Endothelial cell of umbilical vein (primary cell): ENCODE data around the gene ZNRF3. TPM values are rescaled to one million over a fixed set of nuclear protein-coding genes. Genes with fewer than 3 reads are reported as not detected.

Experiments
- BruUV-seq: library from RNA; stranded (reverse); fragments of 400-500 nt; replicated peaks from 2 replicates; lab custom pipeline; 2021; lab: Mats Ljungman, UMichigan
- CTCF ChIA-PET: fragments of 300-600, 350-600 bp; sonication (Branson Sonifier 250); formaldehyde crosslinking; loops from one replicate; lab custom pipeline; 2021; ENCODE audit warnings: antibody characterized with exemption, inconsistent platforms; lab: Charles Lee
- POLR2A ChIA-PET: fragments of 300-600, 350-600 bp; sonication (Branson Sonifier 250); formaldehyde crosslinking; loops from one replicate; lab custom pipeline; 2021; ENCODE audit warnings: antibody characterized with exemption, inconsistent platforms; lab: Charles Lee
- DNase-seq: peaks from one replicate; pipeline ENCODE4 v3.0.0-alpha.2; 2011; ENCODE audit warnings: low read depth, low spot score
- FAIRE-seq: peaks from 2 replicates; lab custom pipeline; 2011; peaks lifted over from hg19 to GRCh38; lab: Jason Lieb, UNC
- H2AFZ ChIP-seq: 2 replicates; pipeline ENCODE4 v1.6.0; 2012; ENCODE audit warnings: low read depth, low read length, control low read depth, inconsistent platforms
- H3K27ac ChIP-seq: 2 replicates; pipeline ENCODE4 v1.5.1; 2011; ENCODE audit warnings: low read depth, mild to moderate bottlenecking, control low read depth, low read length, moderate library complexity; ENCODE audit not compliant: insufficient read depth
- H3K27me3 ChIP-seq, 2 experiments: 2 replicates each; pipeline versions ENCODE4 v1.6.0 to v1.6.1; 2011; ENCODE audit warnings: low read length in 2 of 2, mixed read lengths in 1 of 2; ENCODE audit not compliant: control insufficient read depth in 2 of 2, insufficient read depth in 2 of 2
- H3K36me3 ChIP-seq, 2 experiments: 2 replicates in 1 of 2; 3 replicates in 1 of 2; pipeline ENCODE4 v1.5.1; 2011; ENCODE audit warnings: low read length in 2 of 2, mild to moderate bottlenecking in 1 of 2, moderate library complexity in 1 of 2; ENCODE audit not compliant: control insufficient read depth in 2 of 2, insufficient read depth in 2 of 2; ENCODE audit errors: extremely low read depth in 1 of 2
- H3K4me1 ChIP-seq: 3 replicates; pipeline ENCODE4 v1.5.1; 2011; ENCODE audit warnings: mild to moderate bottlenecking, low read length; ENCODE audit not compliant: control insufficient read depth, insufficient read depth; ENCODE audit errors: extremely low read depth
- H3K4me2 ChIP-seq: 2 replicates; pipeline ENCODE4 v1.6.1; 2011; ENCODE audit warnings: low read length, control low read depth, mixed read lengths; ENCODE audit not compliant: insufficient read depth
- H3K4me3 ChIP-seq, 3 experiments: fragments of 200-600 bp in 1 of 3; sonication (generic), shearing (Covaris generic) in 1 of 3; replicated peaks in 1 of 3; 2 replicates each; pipeline ENCODE4 v1.5.1; 2011 to 2016; ENCODE audit warnings: control low read depth in 3 of 3, low read length in 3 of 3, mild to moderate bottlenecking in 2 of 3, inconsistent platforms in 1 of 3, low read depth in 1 of 3, moderate library complexity in 1 of 3; ENCODE audit not compliant: insufficient read depth in 1 of 3
- H3K79me2 ChIP-seq: 2 replicates; pipeline ENCODE4 v1.6.0; 2012; ENCODE audit warnings: low read length, inconsistent platforms; ENCODE audit not compliant: control insufficient read depth, insufficient read depth
- H3K9ac ChIP-seq: replicated peaks from 2 replicates; pipeline ENCODE3; 2011; ENCODE audit warnings: low read length, control low read depth; ENCODE audit not compliant: insufficient read depth; ENCODE audit errors: extremely low read depth
- H3K9me1 ChIP-seq: replicated peaks from 3 replicates; pipeline ENCODE4 v1.6.0; 2011; ENCODE audit warnings: mild to moderate bottlenecking, low read length; ENCODE audit not compliant: control insufficient read depth, insufficient read depth; ENCODE audit errors: extremely low read depth
- H3K9me3 ChIP-seq: replicated peaks from 2 replicates; pipeline ENCODE4 v1.5.1; 2012; ENCODE audit warnings: low read length, inconsistent platforms; ENCODE audit not compliant: control insufficient read depth, insufficient read depth
- H4K20me1 ChIP-seq: replicated peaks from 2 replicates; pipeline ENCODE3; 2011; ENCODE audit warnings: mild to moderate bottlenecking, low read length; ENCODE audit not compliant: control insufficient read depth, insufficient read depth; ENCODE audit errors: extremely low read depth
- CTCF ChIP-seq, 2 donors: IDR thresholded peaks; 1 replicate in 1 of 2; 2 replicates in 1 of 2; pipeline ENCODE4 v1.5.1; 2011; ENCODE audit warnings: low read length in 2 of 2, mild to moderate bottlenecking in 2 of 2, moderate library complexity in 2 of 2, control low read depth in 1 of 2, inconsistent platforms in 1 of 2, low read depth in 1 of 2; ENCODE audit not compliant: insufficient read depth in 1 of 2; ENCODE audit errors: extremely low read depth in 1 of 2
- FOS ChIP-seq: IDR thresholded peaks from 2 replicates; pipeline ENCODE4 v1.6.1; 2011; ENCODE audit warnings: mild to moderate bottlenecking, low read length, moderate library complexity, borderline replicate concordance; ENCODE audit not compliant: insufficient read depth
- GATA2 ChIP-seq: IDR thresholded peaks from 2 replicates; pipeline ENCODE4 v1.7.0; 2011; ENCODE audit warnings: low read depth, mild to moderate bottlenecking, moderate library complexity, mixed read lengths, low read length; ENCODE audit not compliant: insufficient read length, insufficient read depth
- MAX ChIP-seq: IDR thresholded peaks from 2 replicates; pipeline ENCODE4 v1.6.1; 2011; ENCODE audit not compliant: insufficient read depth, insufficient read length
- MYC ChIP-seq: IDR thresholded peaks from one replicate; pipeline ENCODE4 v1.6.1; 2011; ENCODE audit warnings: mild to moderate bottlenecking, low read depth, low read length
- POLR2AphosphoS5 ChIP-seq: IDR thresholded peaks from 2 replicates; pipeline ENCODE4 v1.6.1; 2012; ENCODE audit warnings: low read depth, mild to moderate bottlenecking, control low read depth, low read length, moderate library complexity; ENCODE audit not compliant: insufficient read depth
- dilution Hi-C: fragments of 300-500 bp; cut with MboI; formaldehyde crosslinking; loops from one replicate; pipeline ENCODE4 v1.15.0; 2019; ENCODE audit warnings: low sequenced_read_pairs; ENCODE audit not compliant: extremely low pct_ligation_motif_present
- intact Hi-C: fragments of 100-400 bp; cut with micrococcal nuclease; formaldehyde crosslinking; loops from one replicate; pipeline ENCODE4 v1.10.0; 2022
- polyA plus RNA-seq, 4 experiments: library from polyadenylated mRNA; depleted of rRNA in 3 of 4; stranded (reverse) in 3 of 4; unstranded in 1 of 4; fragments of >200 nt; gene quantifications; 2 replicates each; pipeline versions ENCODE4 v1.2.1 to v1.2.3, GENCODE V29; 2011 to 2012; ENCODE audit warnings: missing spikeins in 1 of 4
- total RNA-seq: library from RNA; stranded (reverse); gene quantifications from 2 replicates; pipeline ENCODE4 v1.2.3, GENCODE V29; 2021

Gene ZNRF3
- total and polyA plus RNA-seq, 2 donors (not counting 3 experiments of a cell fraction or from before 2014, with no cell fraction given) = 2.7 to 5.2 TPM

GRCh38 chr22:28985581-28986290 lies 102.4 kb downstream of the ZNRF3 start:
- no peaks in the 10 kb centered on the region for H3K36me3 ChIP-seq
- H3K4me2 ChIP-seq = no peak overlapping the region
- no peaks in the 10 kb centered on the region for H4K20me1 ChIP-seq
- TF ChIP-seq FOS (no peak), CTCF (IDR thresholded peaks at IDR 0.05; ENCODE audit: extremely low read depth in 1 of 2, insufficient read depth in 1 of 2, low read depth in 1 of 2, low read length in 2 of 2) (no peak), POLR2AphosphoS5 (no peak), MAX (no peak), GATA2 (no peak), MYC (no peak)
- no peaks in the 10 kb centered on the region for H3K79me2 ChIP-seq
- no peaks in the 10 kb centered on the region for H3K27me3 ChIP-seq
- ChIA-PET CTCF (no interaction called here), POLR2A (no interaction called here)
- intact Hi-C loops = no loop called here
- BruUV-seq = no TSS peak
- no peak overlapping the region for H2AFZ ChIP-seq
- no peak overlapping the region for H3K9ac ChIP-seq
- H3K9me1 ChIP-seq = no peaks in the 10 kb centered on the region
- dilution Hi-C loops = no loop called here
- no peaks in the 10 kb centered on the region for H3K9me3 ChIP-seq
- DNase-seq = no peak
- H3K4me1 ChIP-seq = no peaks in the 10 kb centered on the region
- H3K27ac ChIP-seq = no peak overlapping the region
- no peak overlapping the region for H3K4me3 ChIP-seq
- no peak for FAIRE-seq
